Type B pancreatic cell (in vitro differentiated cells): ENCODE results near the gene DMRT3. TPM values are rescaled to one million over a fixed set of nuclear protein-coding genes. Genes with fewer than 3 reads are reported as not detected.

Source experiments
- DNase-seq: peaks from one replicate; pipeline ENCODE4 v3.0.0; 2021; ENCODE audit warnings: mixed read lengths; ENCODE audit not compliant: unreplicated experiment; ENCODE audit errors: extremely low spot score
- H3K27ac Mint-ChIP-seq: 2 replicates; pipeline ENCODE4 v1.8.0; 2021; ENCODE audit warnings: mild to moderate bottlenecking, mixed read lengths
- H3K27me3 Mint-ChIP-seq: 2 replicates; pipeline ENCODE4 v1.8.0; 2021; ENCODE audit warnings: mixed read lengths
- H3K36me3 Mint-ChIP-seq: 2 replicates; pipeline ENCODE4 v1.8.0; 2021; ENCODE audit warnings: mixed read lengths
- H3K4me1 Mint-ChIP-seq: one replicate; pipeline ENCODE4 v1.8.0; 2021; ENCODE audit warnings: mixed read lengths; ENCODE audit not compliant: unreplicated experiment
- H3K4me3 Mint-ChIP-seq: 2 replicates; pipeline ENCODE4 v1.8.0; 2021; ENCODE audit warnings: mild to moderate bottlenecking, mixed read lengths
- H3K9me3 Mint-ChIP-seq: 2 replicates; pipeline ENCODE4 v1.8.0; 2021; ENCODE audit warnings: mixed read lengths
- CTCF ChIP-seq: fragments of 200-600 bp; sonication (generic); conservative IDR thresholded peaks from 2 replicates; pipeline ENCODE4 v1.5.0; 2021; ENCODE audit warnings: antibody characterized with exemption, mild to moderate bottlenecking
- total RNA-seq: library from RNA; stranded (reverse); gene quantifications from 2 replicates; pipeline ENCODE4 v1.2.1, GENCODE V29; 2021; ENCODE audit warnings: low replicate concordance

DMRT3 gene
- total RNA-seq, 1 donor from 2014 or later, result 0.80 TPM

GRCh38 chr9:1001838-1002237 is 25.4 kb downstream of the DMRT3 start:
- Mint-ChIP-seq H3K9me3 (no peaks in the 10 kb centered on the region), H3K36me3 (no peaks in the 10 kb centered on the region), H3K4me3 (no peak overlapping the region), H3K27ac (no peak overlapping the region), H3K27me3 (peaks cover 6% of the 10 kb centered on the region), H3K4me1 (no peaks in the 10 kb centered on the region)
- TF ChIP-seq CTCF, result no peak
- no peak for DNase-seq

- no peaks in the 10 kb centered on the region for H3K9me3 Mint-ChIP-seq
- H3K27ac Mint-ChIP-seq, result no peak overlapping the region
- H3K27me3 Mint-ChIP-seq, result peaks cover 13% of the 10 kb centered on the region
- DNase-seq, result no peak
- no peaks in the 10 kb centered on the region for H3K4me1 Mint-ChIP-seq
- H3K4me3 Mint-ChIP-seq, result no peak overlapping the region
- no peak for TF ChIP-seq CTCF
- no peaks in the 10 kb centered on the region for H3K36me3 Mint-ChIP-seq
Measured at GRCh38 chr9:1002678-1003077, 26.2 kb downstream of the DMRT3 start.

GRCh38 chr9:1005043-1005667 is 28.7 kb downstream of the DMRT3 start:
- Mint-ChIP-seq H3K4me3 (no peak overlapping the region), H3K4me1 (no peaks in the 10 kb centered on the region), H3K9me3 (no peaks in the 10 kb centered on the region), H3K27ac (peak overlapping the region; percentile 61), H3K27me3 (peaks cover 22% of the 10 kb centered on the region), H3K36me3 (no peaks in the 10 kb centered on the region)
- peak; percentile 75 for TF ChIP-seq CTCF
- no peak for DNase-seq

- no peak for TF ChIP-seq CTCF
- Mint-ChIP-seq H3K4me3 (no peak overlapping the region), H3K27ac (no peak overlapping the region), H3K36me3 (no peaks in the 10 kb centered on the region), H3K4me1 (no peaks in the 10 kb centered on the region), H3K27me3 (peaks cover 22% of the 10 kb centered on the region), H3K9me3 (no peaks in the 10 kb centered on the region)
- no peak for DNase-seq
Measured at GRCh38 chr9:1007312-1007711, 30.9 kb downstream of the DMRT3 start.

GRCh38 chr9:1008216-1008615 is 31.8 kb downstream of the DMRT3 start:
- H3K27ac Mint-ChIP-seq, result no peak overlapping the region

More at GRCh38 chr9:1008216-1008615, 31.8 kb downstream of the DMRT3 start:
- Mint-ChIP-seq H3K9me3 (no peaks in the 10 kb centered on the region), H3K4me3 (no peak overlapping the region), H3K36me3 (no peaks in the 10 kb centered on the region), H3K27me3 (peaks cover 27% of the 10 kb centered on the region), H3K4me1 (no peaks in the 10 kb centered on the region)
- no peak for TF ChIP-seq CTCF
- DNase-seq, result no peak
